ENCODE results near the gene CEP19.

CEP19 gene

GRCh38 chr3:196711838-196712513 lies at the start of gene CEP19, which contains the start of gene PIGX:
TSS of gene CEP19 (minus strand) at chr3:196712250. CDS start at chr3:196708657, 3,593 bp downstream.
TSS of gene PIGX (plus strand) at chr3:196712377.
- DNase-seq: peak; percentile 62
- peak within 1 kb of the TSS; percentile 85 for H3K4me3 ChIP-seq (ENCODE audit: low read depth, low read length)
- H3K27ac ChIP-seq: peak within 1 kb of the TSS; percentile 74
- in situ Hi-C loops (cut with HindIII; ENCODE audit: low pct_ligation_motif_present, low sequenced_read_pairs): no loop called here
- H3K27me3 ChIP-seq (replicated peaks): no peaks in the 10 kb centered on the region
- H3K36me3 ChIP-seq (replicated peaks): no peaks in the 10 kb centered on the region
- TF ChIP-seq CTCF (IDR thresholded peaks at IDR 0.05; ENCODE audit: low read depth, low read length, missing control alignments): no peak

GRCh38 chr3:196757876-196758739 lies 46.1 kb upstream of the CEP19 start:
- H3K27me3 ChIP-seq (replicated peaks): no peaks in the 10 kb centered on the region
- peaks cover 5% of the 10 kb centered on the region for H3K36me3 ChIP-seq (replicated peaks)
- no peak for TF ChIP-seq CTCF (IDR thresholded peaks at IDR 0.05; ENCODE audit: low read depth, low read length, missing control alignments)
- no peak overlapping the region for H3K4me3 ChIP-seq (ENCODE audit: low read depth, low read length)
- H3K27ac ChIP-seq: peak overlapping the region; percentile 11
- in situ Hi-C loops (cut with HindIII; ENCODE audit: low pct_ligation_motif_present, low sequenced_read_pairs): no loop called here
- peak; percentile 81 for DNase-seq

- DNase-seq: no peak
- no peak for TF ChIP-seq CTCF (IDR thresholded peaks at IDR 0.05; ENCODE audit: low read depth, low read length, missing control alignments)
- Histone ChIP-seq H3K36me3 (replicated peaks) (peaks cover 5% of the 10 kb centered on the region), H3K27me3 (replicated peaks) (no peaks in the 10 kb centered on the region), H3K27ac (no peak overlapping the region), H3K4me3 (ENCODE audit: low read depth, low read length) (no peak overlapping the region)
- in situ Hi-C loops (cut with HindIII; ENCODE audit: low pct_ligation_motif_present, low sequenced_read_pairs): no loop called here
Measured at GRCh38 chr3:196756732-196757131, 44.7 kb upstream of the CEP19 start.

GRCh38 chr3:196754091-196754981 lies 42.3 kb upstream of the CEP19 start:
- DNase-seq: peak; percentile 42
- Histone ChIP-seq H3K27me3 (replicated peaks) (no peaks in the 10 kb centered on the region), H3K4me3 (ENCODE audit: low read depth, low read length) (no peak overlapping the region), H3K27ac (peak overlapping the region; percentile 25), H3K36me3 (replicated peaks) (peaks cover 5% of the 10 kb centered on the region)
- no peak for TF ChIP-seq CTCF (IDR thresholded peaks at IDR 0.05; ENCODE audit: low read depth, low read length, missing control alignments)
- in situ Hi-C loops (cut with HindIII; ENCODE audit: low pct_ligation_motif_present, low sequenced_read_pairs): no loop called here

- Histone ChIP-seq H3K36me3 (replicated peaks) (peaks cover 5% of the 10 kb centered on the region), H3K27ac (no peak overlapping the region), H3K27me3 (replicated peaks) (no peaks in the 10 kb centered on the region), H3K4me3 (ENCODE audit: low read depth, low read length) (no peak overlapping the region)
- no peak for DNase-seq
- no peak for TF ChIP-seq CTCF (IDR thresholded peaks at IDR 0.05; ENCODE audit: low read depth, low read length, missing control alignments)
- in situ Hi-C loops (cut with HindIII; ENCODE audit: low pct_ligation_motif_present, low sequenced_read_pairs): no loop called here
Measured at GRCh38 chr3:196753201-196753600, 41.2 kb upstream of the CEP19 start.
